H1 (cell line): ENCODE results near the gene SHROOM3. TPM values are rescaled to one million over a fixed set of nuclear protein-coding genes. Genes with fewer than 3 reads are reported as not detected.

Experiments used
- CTCF ChIA-PET: fragments of 300-600 bp; sonication (Branson Sonifier 250); formaldehyde crosslinking; loops from one replicate; lab custom pipeline; 2021; ENCODE audit not compliant: partially characterized antibody; lab: Charles Lee
- POLR2A ChIA-PET: fragments of 300-600 bp; sonication (Branson Sonifier 250); formaldehyde crosslinking; loops from one replicate; lab custom pipeline; 2021; ENCODE audit warnings: inconsistent platforms; ENCODE audit not compliant: partially characterized antibody; lab: Charles Lee
- DNase-seq, 2 experiments: peaks; one replicate each; pipeline versions ENCODE4 v3.0.0 to v3.0.0-alpha.2; 2010 to 2022; ENCODE audit warnings: low spot score in 2 of 2, low read depth in 1 of 2, mixed read lengths in 1 of 2
- FAIRE-seq: peaks from 2 replicates; lab custom pipeline; 2011; peaks lifted over from hg19 to GRCh38; lab: Jason Lieb, UNC
- H2AFZ ChIP-seq: 2 replicates; pipeline ENCODE4 v1.8.1; 2012; ENCODE audit warnings: low read length, inconsistent platforms
- H2AK5ac ChIP-seq: 2 replicates; pipeline ENCODE4 v1.6.1; 2013; ENCODE audit warnings: low read depth, low read length
- H2BK120ac ChIP-seq: replicated peaks from 2 replicates; pipeline ENCODE3; 2013; ENCODE audit warnings: low read depth, low read length, inconsistent platforms
- H2BK12ac ChIP-seq: 2 replicates; pipeline ENCODE4 v1.6.1; 2013; ENCODE audit warnings: low read depth, low read length
- H2BK15ac ChIP-seq: 2 replicates; pipeline ENCODE4 v1.6.1; 2013; ENCODE audit warnings: low read length
- H2BK20ac ChIP-seq: 2 replicates; pipeline ENCODE4 v1.6.1; 2013; ENCODE audit warnings: low read length
- H2BK5ac ChIP-seq: 2 replicates; pipeline ENCODE4 v1.6.1; 2013; ENCODE audit warnings: low read depth, low read length
- H3K14ac ChIP-seq: 2 replicates; pipeline ENCODE4 v1.6.1; 2013; ENCODE audit warnings: inconsistent platforms; ENCODE audit not compliant: insufficient read length
- H3K18ac ChIP-seq: 2 replicates; pipeline ENCODE4 v1.6.1; 2013; ENCODE audit warnings: low read length; ENCODE audit errors: extremely low read depth
- H3K23ac ChIP-seq: 2 replicates; pipeline ENCODE4 v1.6.1; 2013; ENCODE audit warnings: inconsistent platforms; ENCODE audit not compliant: insufficient read length
- H3K23me2 ChIP-seq: 2 replicates; pipeline ENCODE4 v1.6.1; 2013; ENCODE audit warnings: low read depth, low read length
- H3K27ac ChIP-seq: 2 replicates; pipeline ENCODE4 v1.6.1; 2011; ENCODE audit warnings: low read depth, low read length, inconsistent platforms
- H3K27me3 ChIP-seq, 4 experiments: replicated peaks in 1 of 4; 1 replicate in 1 of 4; 2 replicates in 3 of 4; pipeline versions ENCODE4 v1.6.1 to v1.8.1; 2011 to 2013; ENCODE audit warnings: low read length in 3 of 4, mild to moderate bottlenecking in 3 of 4, inconsistent platforms in 2 of 4, mixed read lengths in 2 of 4, moderate library complexity in 1 of 4; ENCODE audit not compliant: control insufficient read depth in 3 of 4, insufficient read depth in 3 of 4; ENCODE audit errors: extremely low read depth in 1 of 4
- H3K36me3 ChIP-seq, 4 experiments: 2 replicates each; pipeline versions ENCODE4 v1.6.1 to v1.8.1; 2011 to 2013; ENCODE audit warnings: mild to moderate bottlenecking in 4 of 4, low read length in 3 of 4, moderate library complexity in 2 of 4, control low read depth in 1 of 4, inconsistent platforms in 1 of 4; ENCODE audit not compliant: insufficient read depth in 4 of 4, control insufficient read depth in 2 of 4
- H3K4ac ChIP-seq: replicated peaks from 2 replicates; pipeline ENCODE3; 2013; ENCODE audit warnings: low read length, low read depth, mixed read lengths, inconsistent platforms; ENCODE audit not compliant: insufficient read length
- H3K4me1 ChIP-seq, 4 experiments: replicated peaks in 1 of 4; 1 replicate in 1 of 4; 2 replicates in 3 of 4; pipeline versions ENCODE4 v1.6.1 to v1.8.1; 2011 to 2013; ENCODE audit warnings: low read length in 3 of 4, inconsistent platforms in 2 of 4, mixed read lengths in 1 of 4; ENCODE audit not compliant: insufficient read depth in 4 of 4, control insufficient read depth in 3 of 4
- H3K4me2 ChIP-seq, 2 experiments: 2 replicates each; pipeline versions ENCODE4 v1.6.1 to v1.8.1; 2011 to 2013; ENCODE audit warnings: low read depth in 2 of 2, low read length in 2 of 2, control low read depth in 1 of 2, inconsistent platforms in 1 of 2, mild to moderate bottlenecking in 1 of 2; ENCODE audit not compliant: insufficient read depth in 1 of 2
- H3K4me3 ChIP-seq, 4 experiments: fragments of 200-600, 300-600 bp in 1 of 4; sonication (generic), shearing (Covaris generic), sonication (Bioruptor Twin) in 1 of 4; 2 replicates each; pipeline versions ENCODE4 v1.5.1 to v1.8.1; 2011 to 2016; ENCODE audit warnings: low read length in 4 of 4, low read depth in 3 of 4, control low read depth in 2 of 4, inconsistent platforms in 2 of 4, mild to moderate bottlenecking in 2 of 4, mixed read lengths in 1 of 4, moderate library complexity in 1 of 4; ENCODE audit not compliant: insufficient read depth in 2 of 4; ENCODE audit errors: extremely low read depth in 1 of 4
- H3K56ac ChIP-seq: replicated peaks from 2 replicates; pipeline ENCODE3; 2013; ENCODE audit warnings: low read depth, mild to moderate bottlenecking, mixed read lengths, low read length, inconsistent platforms; ENCODE audit not compliant: insufficient read length
- H3K79me1 ChIP-seq: 2 replicates; pipeline ENCODE4 v1.6.1; 2013; ENCODE audit warnings: low read depth, low read length, control low read depth
- H3K79me2 ChIP-seq, 2 experiments: 2 replicates each; pipeline versions ENCODE4 v1.6.1 to v1.8.1; 2012 to 2013; ENCODE audit warnings: low read length in 2 of 2, mild to moderate bottlenecking in 2 of 2, inconsistent platforms in 1 of 2; ENCODE audit not compliant: insufficient read depth in 2 of 2, control insufficient read depth in 1 of 2
- H3K9ac ChIP-seq, 4 experiments: replicated peaks in 1 of 4; 1 replicate in 1 of 4; 2 replicates in 3 of 4; pipeline versions ENCODE4 v1.6.1 to v1.8.1; 2011 to 2013; ENCODE audit warnings: low read depth in 3 of 4, low read length in 3 of 4, control low read depth in 2 of 4, mild to moderate bottlenecking in 2 of 4, moderate library complexity in 2 of 4, inconsistent platforms in 1 of 4; ENCODE audit errors: extremely low read depth in 1 of 4
- H3K9me3 ChIP-seq, 2 experiments: 2 replicates each; pipeline versions ENCODE4 v1.6.1 to v1.8.1; 2012 to 2013; ENCODE audit warnings: mild to moderate bottlenecking in 2 of 2, moderate library complexity in 2 of 2, control low read depth in 1 of 2, inconsistent platforms in 1 of 2, low read depth in 1 of 2, low read length in 1 of 2, mixed read lengths in 1 of 2; ENCODE audit not compliant: insufficient read depth in 2 of 2
- H4K20me1 ChIP-seq, 2 experiments: replicated peaks in 1 of 2; 2 replicates each; pipeline versions ENCODE3 to v1.8.1; 2011 to 2013; ENCODE audit warnings: inconsistent platforms in 2 of 2, low read length in 2 of 2, mild to moderate bottlenecking in 1 of 2; ENCODE audit not compliant: insufficient read depth in 2 of 2, control insufficient read depth in 1 of 2
- H4K5ac ChIP-seq: 2 replicates; pipeline ENCODE4 v1.6.1; 2013; ENCODE audit warnings: low read length, low read depth, mixed read lengths, inconsistent platforms; ENCODE audit not compliant: insufficient read length
- H4K8ac ChIP-seq: 2 replicates; pipeline ENCODE4 v1.8.0; 2013; ENCODE audit warnings: mild to moderate bottlenecking, moderate library complexity, low read length, inconsistent platforms; ENCODE audit not compliant: insufficient read depth; ENCODE audit errors: extremely low read depth
- H4K91ac ChIP-seq: replicated peaks from 2 replicates; pipeline ENCODE3; 2013; ENCODE audit warnings: low read length, mixed read lengths, inconsistent platforms; ENCODE audit not compliant: insufficient read length
- CBX5 ChIP-seq: fragments of 300-800, 300-1000 bp; sonication (generic); IDR thresholded peaks from 2 replicates; pipeline ENCODE4 v1.7.1; 2016; ENCODE audit warnings: antibody characterized with exemption, low read length, low read depth
- CREB1 ChIP-seq: IDR thresholded peaks from 2 replicates; pipeline ENCODE4 v1.6.1; 2012; ENCODE audit warnings: inconsistent platforms
- EGR1 ChIP-seq: IDR thresholded peaks from 2 replicates; pipeline ENCODE4 v1.6.1; 2011; ENCODE audit warnings: low read depth, low read length, borderline replicate concordance
- FOSL1 ChIP-seq: IDR thresholded peaks from 2 replicates; pipeline ENCODE4 v1.6.1; 2011; ENCODE audit warnings: mild to moderate bottlenecking, low read depth, low read length, moderate library complexity; ENCODE audit not compliant: insufficient read depth
- GABPA ChIP-seq: IDR thresholded peaks from 2 replicates; pipeline ENCODE4 v1.6.1; 2011; ENCODE audit warnings: mild to moderate bottlenecking, low read length, moderate library complexity, borderline replicate concordance; ENCODE audit not compliant: insufficient read depth
- PHF8 ChIP-seq: fragments of 200-600 bp; sonication (generic); conservative IDR thresholded peaks from 2 replicates; pipeline ENCODE4 v1.7.1; 2012; ENCODE audit warnings: low read depth, mild to moderate bottlenecking, inconsistent platforms, low read length, moderate library complexity
- TEAD4 ChIP-seq: IDR thresholded peaks from 2 replicates; pipeline ENCODE4 v1.6.1; 2012; ENCODE audit warnings: low read depth, low read length, inconsistent platforms, mixed read lengths
- WGBS, 2 experiments: shearing (Covaris generic) in 1 of 2; methylation state at CpG; one replicate each; pipeline versions ENCODE4 v1.1.6 to v1.1.7; 2013 to 2015; ENCODE audit warnings: low lambda C conversion rate in 2 of 2, mixed read lengths in 2 of 2, inconsistent platforms in 1 of 2, low coverage in 1 of 2, missing lambda C conversion rate in 1 of 2; ENCODE audit not compliant: insufficient replicate concordance in 2 of 2, insufficient coverage in 1 of 2, insufficient read length in 1 of 2; ENCODE audit errors: extremely low coverage in 1 of 2, missing lambda C conversion rate in 1 of 2; 5-methylcytosine and 5-hydroxymethylcytosine counted together
- polyA plus RNA-seq, 7 experiments: library from polyadenylated mRNA; depleted of rRNA in 3 of 7; stranded (reverse) in 5 of 7; unstranded in 2 of 7; fragments of >200 nt in 5 of 7; fragments of 200-250 nt in 2 of 7; gene quantifications; 1 replicate in 5 of 7; 2 replicates in 1 of 7; 4 replicates in 1 of 7; pipeline versions ENCODE4 v1.2.1 to v1.2.3, GENCODE V29; 2011 to 2013; ENCODE audit warnings: missing spikeins in 2 of 7, mixed read lengths in 2 of 7
- total RNA-seq: library from RNA; stranded (reverse); fragmentation: NEBNext Ultra II Directional; extraction: Animal tissue kit (Norgen Biotek cat#: 25700); gene quantifications from 2 replicates; pipeline ENCODE4 v1.2.1, GENCODE V29; 2021

SHROOM3 gene
- total and polyA plus RNA-seq, 2 of the 8 experiments (the other 6 are each of a cell fraction or from before 2014, with no cell fraction given): 15.8 to 34.0 TPM

GRCh38 chr4:76752861-76753501, 318.0 kb downstream of the SHROOM3 start:
- CTCF ChIA-PET: interaction anchor here (0.9 to 1.5 kb wide), 2 partner anchors 17 to 180 kb away, joined by 4 to 5 read pairs; no protein-coding TSS in a partner anchor
- no peak for DNase-seq
- no peak overlapping the region for H3K4me3 ChIP-seq

More at GRCh38 chr4:76752861-76753501, 318.0 kb downstream of the SHROOM3 start:
- POLR2A ChIA-PET: no interaction called here
- no peaks in the 10 kb centered on the region for H3K23me2 ChIP-seq
- no peaks in the 10 kb centered on the region for H3K79me1 ChIP-seq
- H3K4me2 ChIP-seq: no peak overlapping the region
- no peak overlapping the region for H2AK5ac ChIP-seq
- no peak overlapping the region for H3K4ac ChIP-seq
- H3K27me3 ChIP-seq: no peaks in the 10 kb centered on the region
- H4K5ac ChIP-seq: no peak overlapping the region
- H2BK15ac ChIP-seq: no peak overlapping the region
- H2BK12ac ChIP-seq: no peak overlapping the region
- peaks cover 2 to 50% (median 25%) of the 10 kb centered on the region in 4 experiments; a peak in 6 of 8 replicates for H3K36me3 ChIP-seq
- TF ChIP-seq TEAD4 (no peak), GABPA (no peak), EGR1 (no peak), CBX5 (no peak), FOSL1 (no peak), PHF8 (no peak), CREB1 (no peak)
- no peak overlapping the region for H3K14ac ChIP-seq
- H2BK20ac ChIP-seq: no peak overlapping the region
- no peak overlapping the region for H4K91ac ChIP-seq
- FAIRE-seq: no peak
- H2BK5ac ChIP-seq: no peak overlapping the region
- H2BK120ac ChIP-seq: no peak overlapping the region
- no peaks in the 10 kb centered on the region for H3K79me2 ChIP-seq
- 89% methylated on average over 3 of the region's 3 CpGs; no CpG with 5 or more reads in 1 of the 2 experiments for WGBS, 2 experiments
- peak overlapping the region; percentile 23 for H3K23ac ChIP-seq
- no peak overlapping the region for H3K27ac ChIP-seq
- H4K8ac ChIP-seq: no peak overlapping the region
- no peak overlapping the region for H3K18ac ChIP-seq
- H3K56ac ChIP-seq: no peak overlapping the region
- H3K4me1 ChIP-seq: 0 out of 7 replicates have a peak, but pooled peaks cover 0 to 2% (median 0%) of the 10 kb centered on the region in 4 experiments
- H4K20me1 ChIP-seq: no peaks in the 10 kb centered on the region
- no peak overlapping the region for H3K9ac ChIP-seq
- no peak overlapping the region for H2AFZ ChIP-seq
- H3K9me3 ChIP-seq: 0 out of 4 replicates have a peak, but pooled peaks cover 0 to 3% of the 10 kb centered on the region in 2 experiments
